Small intestine (tissue), 7 donors: Measurements from ENCODE around the gene THG1L. TPM values are rescaled to one million over a fixed set of nuclear protein-coding genes. Genes with fewer than 3 reads are reported as not detected.

Source experiments
- DNase-seq, 2 donors: peaks; one replicate each; pipeline versions ENCODE4 v3.0.0 to v3.0.0-alpha.2; 2013
- FAIRE-seq: peaks from 2 replicates; lab custom pipeline; 2012; peaks lifted over from hg19 to GRCh38; lab: Jason Lieb, UNC
- H3K27ac ChIP-seq, 3 donors: one replicate each; pipeline ENCODE4 v1.5.1; 2013; ENCODE audit warnings: low read length in 2 of 3, mild to moderate bottlenecking in 2 of 3, control low read depth in 1 of 3, inconsistent platforms in 1 of 3, low read depth in 1 of 3, moderate library complexity in 1 of 3
- H3K27me3 ChIP-seq, 3 donors: one replicate each; pipeline ENCODE4 v1.6.1; 2013; ENCODE audit warnings: low read length in 3 of 3, inconsistent platforms in 1 of 3; ENCODE audit not compliant: control insufficient read depth in 3 of 3, insufficient read depth in 3 of 3
- H3K36me3 ChIP-seq, 3 donors: one replicate each; pipeline ENCODE4 v1.6.1; 2013; ENCODE audit warnings: low read length in 3 of 3, inconsistent platforms in 1 of 3, low read depth in 1 of 3, mild to moderate bottlenecking in 1 of 3, moderate library complexity in 1 of 3; ENCODE audit not compliant: control insufficient read depth in 3 of 3, insufficient read depth in 2 of 3
- H3K4me1 ChIP-seq, 3 donors: one replicate each; pipeline ENCODE4 v1.6.1; 2013; ENCODE audit warnings: low read length in 2 of 3, inconsistent platforms in 1 of 3, low read depth in 1 of 3, mild to moderate bottlenecking in 1 of 3, moderate library complexity in 1 of 3; ENCODE audit not compliant: control insufficient read depth in 3 of 3, insufficient read depth in 2 of 3
- H3K4me3 ChIP-seq, 3 donors: one replicate each; pipeline ENCODE4 v1.5.1; 2013; ENCODE audit warnings: low read length in 3 of 3, control low read depth in 1 of 3, inconsistent platforms in 1 of 3, low read depth in 1 of 3, mild to moderate bottlenecking in 1 of 3, moderate library complexity in 1 of 3
- H3K9me3 ChIP-seq, 2 donors: one replicate each; pipeline ENCODE4 v1.6.1; 2013; ENCODE audit warnings: low read depth in 1 of 2, low read length in 1 of 2; ENCODE audit not compliant: control insufficient read depth in 2 of 2, insufficient read depth in 1 of 2
- WGBS, 3 donors: extraction: QIAGEN DNeasy Blood & Tissue Kit; methylation state at CpG; one replicate each; pipeline ENCODE4 v1.1.7; 2013; 5-methylcytosine and 5-hydroxymethylcytosine counted together
- polyA plus RNA-seq, 4 donors: library from polyadenylated mRNA; stranded (reverse) in 3 of 4; unstranded in 1 of 4; fragments of 200-250 nt in 3 of 4; fragments of 120-200 nt in 1 of 4; gene quantifications; one replicate each; pipeline versions ENCODE4 v1.2.1 to v1.2.3, GENCODE V29; 2013
- donor health status: healthy with polysubstance abuse.
- donor health status: control.
- donor health status: control.
- donor health status: Bipolar disorder and iron deficiency.
- donor health status: healthy.

THG1L gene
- polyA plus RNA-seq, 4 donors, result 6.0 to 29.6 (median 14.7) TPM

DNA sequence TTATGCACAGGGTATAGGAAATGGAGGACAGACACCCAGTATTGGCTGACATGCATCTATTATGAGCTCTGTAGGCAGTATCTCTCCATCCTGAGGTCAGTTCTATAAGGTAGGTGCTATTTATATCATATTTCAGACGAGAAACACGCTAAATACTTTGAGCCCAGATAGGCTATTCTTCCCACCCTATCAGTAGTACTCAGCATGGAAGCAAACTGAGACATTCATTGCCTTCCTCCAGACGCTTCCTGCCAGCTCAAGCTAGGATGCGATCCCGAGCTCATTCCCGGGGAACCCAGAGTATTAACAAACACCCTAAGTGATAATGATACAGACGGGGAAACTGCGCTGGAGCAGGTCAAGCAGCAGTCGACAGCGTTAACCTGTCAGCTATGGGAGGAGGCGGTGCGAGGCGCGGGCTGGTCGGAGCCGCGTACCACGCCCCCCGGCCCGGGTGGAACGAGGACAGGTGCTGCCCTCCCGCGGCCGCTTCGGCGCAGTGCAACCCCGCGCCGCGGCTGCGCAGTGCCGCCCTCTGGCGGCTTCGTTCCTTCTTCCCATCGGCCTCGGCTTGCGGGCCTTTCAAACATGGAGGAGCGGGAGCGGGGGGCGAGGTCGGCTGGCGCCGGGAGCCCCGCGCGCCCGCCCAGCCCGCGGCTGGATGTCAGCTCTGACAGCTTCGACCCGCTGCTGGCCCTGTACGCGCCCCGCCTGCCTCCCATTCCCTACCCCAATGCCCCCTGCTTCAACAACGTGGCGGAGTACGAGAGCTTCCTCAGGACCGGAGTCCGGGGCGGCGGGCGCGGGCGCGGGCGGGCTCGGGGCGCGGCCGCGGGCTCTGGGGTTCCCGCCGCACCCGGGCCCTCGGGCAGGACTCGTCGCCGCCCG is 12.2 kb downstream of the THG1L start, which contains the start of gene LSM11:
LSM11 (plus strand) TSS at position 550 of the 888 bp plus-strand sequence; CDS start at position 589, 39 bp downstream.
- FAIRE-seq (no peak), DNase-seq (peak; percentile 88 to 97)
- Histone ChIP-seq H3K27me3 (no peaks in the 10 kb centered on the region), H3K4me1 (peaks cover 0 to 9% (median 0%) of the 10 kb centered on the region in 3 donors), H3K36me3 (peaks cover 2 to 8% (median 5%) of the 10 kb centered on the region in 3 donors), H3K4me3 (peak within 1 kb of the TSS; percentile 72 to 92 (median 86)), H3K27ac (peak within 1 kb of the TSS in 2 of 3 donors; percentile 14 to 45), H3K9me3 (no peaks in the 10 kb centered on the region)
- WGBS, 3 donors, result 0 to 1% (median 0%) methylated on average over 54 to 79 of the region's 79 CpGs

- WGBS, 3 donors, result 2 to 5% (median 4%) methylated on average over 54 to 56 of the region's 56 CpGs
- FAIRE-seq, result no peak
- peaks cover 0 to 9% (median 0%) of the 10 kb centered on the region in 3 donors for H3K4me1 ChIP-seq
- peak; percentile 22 to 51 for DNase-seq
- peak overlapping the region; percentile 72 to 92 (median 86) for H3K4me3 ChIP-seq
- no peaks in the 10 kb centered on the region for H3K27me3 ChIP-seq
- H3K27ac ChIP-seq, result no peak overlapping the region
- H3K36me3 ChIP-seq, result peaks cover under 1 to 2% (median 2%) of the 10 kb centered on the region in 3 donors
- no peaks in the 10 kb centered on the region for H3K9me3 ChIP-seq
Measured at GRCh38 chr5:157744051-157745011, 13.1 kb downstream of the THG1L start.

- no peak overlapping the region for H3K27ac ChIP-seq
Measured at GRCh38 chr5:157745041-157745456, 13.8 kb downstream of the THG1L start.

GRCh38 chr5:157747173-157747740 is 16.0 kb downstream of the THG1L start:
- Histone ChIP-seq H3K36me3 (peaks cover 0 to 3% (median 0%) of the 10 kb centered on the region in 3 donors), H3K9me3 (no peaks in the 10 kb centered on the region), H3K27ac (no peak overlapping the region), H3K27me3 (no peaks in the 10 kb centered on the region), H3K4me3 (no peak overlapping the region), H3K4me1 (peaks cover 0 to 14% (median 3%) of the 10 kb centered on the region in 3 donors)
- FAIRE-seq (no peak), DNase-seq (no peak)
- WGBS, 3 donors, result 87 to 91% (median 89%) methylated on average over 6 of the region's 6 CpGs

More at GRCh38 chr5:157745041-157745456, 13.8 kb downstream of the THG1L start:
- H3K4me3 ChIP-seq, result peak overlapping the region in 1 of 3 donors; percentile 72
- 81 to 89% (median 89%) methylated on average over 4 of the region's 4 CpGs for WGBS, 3 donors
- H3K9me3 ChIP-seq, result no peaks in the 10 kb centered on the region
- DNase-seq, result no peak
- H3K36me3 ChIP-seq, result no peaks in the 10 kb centered on the region
- no peak for FAIRE-seq
- H3K27me3 ChIP-seq, result no peaks in the 10 kb centered on the region
- peaks cover 0 to 9% (median 0%) of the 10 kb centered on the region in 3 donors for H3K4me1 ChIP-seq

GRCh38 chr5:157747766-157748700 is 16.8 kb downstream of the THG1L start:
- no peak for DNase-seq
- Histone ChIP-seq H3K9me3 (no peaks in the 10 kb centered on the region), H3K4me3 (no peak overlapping the region), H3K36me3 (peaks cover 0 to 6% (median 0%) of the 10 kb centered on the region in 3 donors), H3K4me1 (peaks cover 0 to 13% (median 3%) of the 10 kb centered on the region in 3 donors), H3K27ac (no peak overlapping the region), H3K27me3 (no peaks in the 10 kb centered on the region)
- FAIRE-seq, result no peak
- 92 to 95% (median 95%) methylated on average over 8 of the region's 8 CpGs for WGBS, 3 donors

- no peaks in the 10 kb centered on the region for H3K27me3 ChIP-seq
- no peaks in the 10 kb centered on the region for H3K9me3 ChIP-seq
- no peak overlapping the region for H3K27ac ChIP-seq
- peaks cover 0 to 6% (median 3%) of the 10 kb centered on the region in 3 donors for H3K36me3 ChIP-seq
- FAIRE-seq (no peak), DNase-seq (no peak)
- 80 to 85% (median 83%) methylated on average over 4 of the region's 4 CpGs for WGBS, 3 donors
- peaks cover 0 to 10% (median 3%) of the 10 kb centered on the region in 3 donors for H3K4me1 ChIP-seq
- no peak overlapping the region for H3K4me3 ChIP-seq
Measured at GRCh38 chr5:157748760-157749461, 17.7 kb downstream of the THG1L start.

DNA sequence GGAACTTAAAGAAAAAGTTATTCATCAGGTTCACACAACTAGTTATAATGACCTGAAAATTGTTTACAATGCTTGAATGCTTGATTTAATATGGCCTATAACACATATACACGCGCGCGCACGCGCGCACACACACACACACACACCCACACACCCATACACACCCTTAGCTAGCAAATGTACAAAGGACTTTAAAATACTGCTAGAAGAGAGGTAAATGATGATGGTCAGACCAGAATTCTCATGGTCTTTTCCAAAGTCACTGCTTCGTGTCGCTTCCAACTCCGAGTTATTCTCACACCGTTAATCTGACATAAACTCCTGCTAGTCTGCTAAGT is 18.2 kb downstream of the THG1L start:
- 82 to 91% (median 85%) methylated on average over 11 of the region's 11 CpGs for WGBS, 3 donors
- H3K27ac ChIP-seq, result no peak overlapping the region

More for the DNA sequence above, 18.2 kb downstream of the THG1L start:
- peaks cover 0 to 10% (median 3%) of the 10 kb centered on the region in 3 donors for H3K4me1 ChIP-seq
- no peak overlapping the region for H3K4me3 ChIP-seq
- H3K36me3 ChIP-seq, result peaks cover 0 to 6% (median 5%) of the 10 kb centered on the region in 3 donors
- H3K9me3 ChIP-seq, result no peaks in the 10 kb centered on the region
- DNase-seq (no peak), FAIRE-seq (no peak)
- no peaks in the 10 kb centered on the region for H3K27me3 ChIP-seq
